Astrocyte (in vitro differentiated cells and primary cell): Measurements from ENCODE around the gene KAT2B. TPM values are rescaled to one million over a fixed set of nuclear protein-coding genes. Genes with fewer than 3 reads are reported as not detected.

Experiments
- DNase-seq: peaks from one replicate; pipeline ENCODE4 v3.0.0-alpha.2; 2010; ENCODE audit warnings: low read depth
- FAIRE-seq: peaks from 2 replicates; lab custom pipeline; 2011; peaks lifted over from hg19 to GRCh38; lab: Jason Lieb, UNC
- H2AFZ ChIP-seq: 2 replicates; pipeline ENCODE4 v1.6.0; 2012; ENCODE audit warnings: low read depth, low read length, inconsistent platforms
- H3K27ac ChIP-seq: 2 replicates; pipeline ENCODE4 v1.5.1; 2011; ENCODE audit warnings: low read depth, low read length, inconsistent platforms
- H3K27me3 ChIP-seq: 2 replicates; pipeline ENCODE4 v1.6.0; 2011; ENCODE audit warnings: low read length, inconsistent platforms; ENCODE audit not compliant: insufficient read depth
- H3K36me3 ChIP-seq: 2 replicates; pipeline ENCODE4 v1.5.1; 2011; ENCODE audit warnings: low read length, inconsistent platforms; ENCODE audit not compliant: insufficient read depth
- H3K4me1 ChIP-seq: 2 replicates; pipeline ENCODE4 v1.5.1; 2011; ENCODE audit warnings: low read length, inconsistent platforms; ENCODE audit not compliant: insufficient read depth
- H3K4me2 ChIP-seq: 2 replicates; pipeline ENCODE4 v1.6.0; 2012; ENCODE audit warnings: low read length, inconsistent platforms
- H3K4me3 ChIP-seq: 2 replicates; pipeline ENCODE4 v1.5.1; 2011; ENCODE audit warnings: low read depth, mild to moderate bottlenecking, low read length, inconsistent platforms; ENCODE audit not compliant: insufficient read depth
- H3K79me2 ChIP-seq: 2 replicates; pipeline ENCODE4 v1.6.0; 2012; ENCODE audit warnings: mild to moderate bottlenecking, low read length, inconsistent platforms; ENCODE audit not compliant: insufficient read depth
- H3K9ac ChIP-seq: 2 replicates; pipeline ENCODE4 v1.6.0; 2012; ENCODE audit warnings: mild to moderate bottlenecking, low read length, inconsistent platforms
- H3K9me3 ChIP-seq: 2 replicates; pipeline ENCODE4 v1.5.1; 2012; ENCODE audit warnings: low read depth, mild to moderate bottlenecking, low read length, inconsistent platforms; ENCODE audit not compliant: insufficient read depth
- H4K20me1 ChIP-seq: 2 replicates; pipeline ENCODE4 v1.6.0; 2012; ENCODE audit warnings: low read length, inconsistent platforms; ENCODE audit not compliant: insufficient read depth
- H3K27ac Mint-ChIP-seq: one replicate; pipeline ENCODE4 v1.8.0; 2021; ENCODE audit warnings: mild to moderate bottlenecking, mixed read lengths; ENCODE audit not compliant: unreplicated experiment
- H3K27me3 Mint-ChIP-seq: one replicate; pipeline ENCODE4 v1.8.0; 2021; ENCODE audit warnings: low read depth, mixed read lengths; ENCODE audit not compliant: unreplicated experiment
- H3K36me3 Mint-ChIP-seq: one replicate; pipeline ENCODE4 v1.8.0; 2021; ENCODE audit warnings: low read depth, mixed read lengths; ENCODE audit not compliant: unreplicated experiment
- H3K4me1 Mint-ChIP-seq: one replicate; pipeline ENCODE4 v1.8.0; 2021; ENCODE audit warnings: low read depth, mixed read lengths; ENCODE audit not compliant: unreplicated experiment
- H3K4me3 Mint-ChIP-seq: one replicate; pipeline ENCODE4 v1.8.0; 2021; ENCODE audit warnings: mild to moderate bottlenecking, moderate library complexity, mixed read lengths; ENCODE audit not compliant: unreplicated experiment
- H3K9me3 Mint-ChIP-seq: one replicate; pipeline ENCODE4 v1.8.0; 2021; ENCODE audit warnings: mild to moderate bottlenecking, mixed read lengths; ENCODE audit not compliant: unreplicated experiment
- CTCF ChIP-seq: IDR thresholded peaks from 2 replicates; pipeline ENCODE4 v1.5.1; 2011; ENCODE audit warnings: low read depth, mild to moderate bottlenecking, inconsistent platforms, low read length, moderate library complexity; ENCODE audit not compliant: insufficient read depth
- EZH2 ChIP-seq: IDR thresholded peaks from 2 replicates; pipeline ENCODE4 v1.6.1; 2012; ENCODE audit warnings: mild to moderate bottlenecking, low read length, inconsistent platforms; ENCODE audit not compliant: insufficient read depth
- total RNA-seq: library from RNA; stranded (reverse); gene quantifications from 2 replicates; pipeline ENCODE4 v1.2.1, GENCODE V29; 2021

The KAT2B gene
- total RNA-seq, 1 donor from 2014 or later: 4.9 TPM

GRCh38 chr3:20173844-20174410, 133.7 kb downstream of the KAT2B start:
- Histone ChIP-seq H3K4me2 (no peak overlapping the region), H3K9me3 (no peaks in the 10 kb centered on the region), H3K79me2 (no peaks in the 10 kb centered on the region), H2AFZ (no peak overlapping the region), H3K4me1 (no peaks in the 10 kb centered on the region), H3K9ac (no peak overlapping the region), H4K20me1 (no peaks in the 10 kb centered on the region), H3K36me3 (peaks cover 11% of the 10 kb centered on the region), H3K27ac (no peak overlapping the region), H3K27me3 (no peaks in the 10 kb centered on the region), H3K4me3 (no peak overlapping the region)
- H3K9me3 Mint-ChIP-seq: no peaks in the 10 kb centered on the region
- FAIRE-seq (no peak), DNase-seq (no peak)
- H3K27me3 Mint-ChIP-seq: no peaks in the 10 kb centered on the region
- TF ChIP-seq EZH2: no peak
- TF ChIP-seq CTCF: no peak
- H3K4me3 Mint-ChIP-seq: no peak overlapping the region
- H3K27ac Mint-ChIP-seq: no peak overlapping the region
- H3K4me1 Mint-ChIP-seq: no peaks in the 10 kb centered on the region
- no peaks in the 10 kb centered on the region for H3K36me3 Mint-ChIP-seq

- H3K4me3 Mint-ChIP-seq: no peak overlapping the region
- no peak overlapping the region for H3K9ac ChIP-seq
- no peak overlapping the region for H3K4me2 ChIP-seq
- H3K27me3 Mint-ChIP-seq: no peaks in the 10 kb centered on the region
- peaks cover 30% of the 10 kb centered on the region for H3K79me2 ChIP-seq
- no peak overlapping the region for H3K27ac Mint-ChIP-seq
- no peak overlapping the region for H3K4me3 ChIP-seq
- peaks cover 5% of the 10 kb centered on the region for H3K36me3 ChIP-seq
- H3K36me3 Mint-ChIP-seq: no peaks in the 10 kb centered on the region
- H3K9me3 ChIP-seq: no peaks in the 10 kb centered on the region
- no peak for TF ChIP-seq EZH2
- no peak for TF ChIP-seq CTCF
- no peaks in the 10 kb centered on the region for H3K27me3 ChIP-seq
- H3K4me1 ChIP-seq: no peaks in the 10 kb centered on the region
- no peak for DNase-seq
- no peak overlapping the region for H2AFZ ChIP-seq
- H3K27ac ChIP-seq: no peak overlapping the region
- H3K4me1 Mint-ChIP-seq: no peaks in the 10 kb centered on the region
- no peak for FAIRE-seq
- no peaks in the 10 kb centered on the region for H3K9me3 Mint-ChIP-seq
- no peaks in the 10 kb centered on the region for H4K20me1 ChIP-seq
These were observed 141.0 kb downstream of the KAT2B start for GRCh38 chr3:20181276-20181675.

- H3K4me3 ChIP-seq: no peak overlapping the region
- no peaks in the 10 kb centered on the region for H3K27me3 Mint-ChIP-seq
- H3K27me3 ChIP-seq: no peaks in the 10 kb centered on the region
- no peak overlapping the region for H2AFZ ChIP-seq
- H3K27ac ChIP-seq: no peak overlapping the region
- DNase-seq (no peak), FAIRE-seq (no peak)
- no peaks in the 10 kb centered on the region for H3K9me3 Mint-ChIP-seq
- H4K20me1 ChIP-seq: no peaks in the 10 kb centered on the region
- peaks cover 30% of the 10 kb centered on the region for H3K79me2 ChIP-seq
- H3K36me3 Mint-ChIP-seq: no peaks in the 10 kb centered on the region
- H3K4me1 Mint-ChIP-seq: no peaks in the 10 kb centered on the region
- no peak overlapping the region for H3K4me2 ChIP-seq
- no peaks in the 10 kb centered on the region for H3K4me1 ChIP-seq
- TF ChIP-seq CTCF (no peak), EZH2 (no peak)
- H3K4me3 Mint-ChIP-seq: no peak overlapping the region
- no peak overlapping the region for H3K27ac Mint-ChIP-seq
- H3K36me3 ChIP-seq: peaks cover 5% of the 10 kb centered on the region
- no peak overlapping the region for H3K9ac ChIP-seq
- H3K9me3 ChIP-seq: no peaks in the 10 kb centered on the region
These were observed 142.0 kb downstream of the KAT2B start for GRCh38 chr3:20182206-20182605.
